A673 (cell line): ENCODE measurements around the gene KRTAP5-3. TPM values are rescaled to one million over a fixed set of nuclear protein-coding genes. Genes with fewer than 3 reads are reported as not detected.

Experiments
- BruUV-seq: library from RNA; stranded (reverse); fragments of 400-500 nt; replicated peaks from 2 replicates; lab custom pipeline; 2021; lab: Mats Ljungman, UMichigan
- CTCF ChIA-PET: fragments of 300-600 bp; sonication (Branson Sonifier 250); formaldehyde crosslinking; loops from one replicate; lab custom pipeline; 2022; ENCODE audit warnings: antibody characterized with exemption; lab: Charles Lee
- POLR2A ChIA-PET: fragments of 300-600 bp; sonication (Branson Sonifier 250); formaldehyde crosslinking; loops from one replicate; lab custom pipeline; 2022; ENCODE audit warnings: antibody characterized with exemption; ENCODE audit not compliant: low non-redundant PET; lab: Charles Lee
- DNase-seq: peaks from one replicate; pipeline ENCODE4 v3.0.0-alpha.2; 2015; ENCODE audit warnings: low spot score
- H3K27ac ChIP-seq: fragments of 200-600 bp; sonication (generic); 2 replicates; pipeline ENCODE4 v1.5.1; 2016; ENCODE audit warnings: mixed run types, low read depth, mild to moderate bottlenecking, mixed read lengths, antibody characterized with exemption, low read length; ENCODE audit not compliant: poor library complexity, severe bottlenecking
- H3K27me3 ChIP-seq: fragments of 200-600 bp; sonication (generic); replicated peaks from 2 replicates; pipeline ENCODE4 v1.6.1; 2017; ENCODE audit warnings: mixed run types, low read depth, mild to moderate bottlenecking, mixed read lengths, antibody characterized with exemption, low read length; ENCODE audit not compliant: insufficient read depth, poor library complexity
- H3K36me3 ChIP-seq: fragments of 200-600 bp; sonication (generic); 2 replicates; pipeline ENCODE4 v1.6.1; 2016; ENCODE audit warnings: mixed run types, mild to moderate bottlenecking, mixed read lengths, antibody characterized with exemption, low read length; ENCODE audit not compliant: insufficient read depth, poor library complexity, severe bottlenecking
- H3K4me1 ChIP-seq: fragments of 200-600 bp; sonication (generic); 2 replicates; pipeline ENCODE4 v1.6.1; 2017; ENCODE audit warnings: mixed run types, mild to moderate bottlenecking, mixed read lengths, antibody characterized with exemption, low read length; ENCODE audit not compliant: insufficient read depth, poor library complexity, severe bottlenecking
- H3K4me3 ChIP-seq: fragments of 200-600 bp; sonication (generic); 2 replicates; pipeline ENCODE4 v1.5.1; 2016; ENCODE audit warnings: low read depth, mixed run types, mild to moderate bottlenecking, mixed read lengths, low read length; ENCODE audit not compliant: poor library complexity, severe bottlenecking
- H3K9me3 ChIP-seq: fragments of 200-600 bp; sonication (generic); 2 replicates; pipeline ENCODE4 v1.6.1; 2016; ENCODE audit warnings: mixed run types, low read depth, mild to moderate bottlenecking, mixed read lengths, antibody characterized with exemption, low read length; ENCODE audit not compliant: poor library complexity, severe bottlenecking
- EZH2 ChIP-seq: fragments of 200-600 bp; sonication (generic); IDR thresholded peaks from 2 replicates; pipeline ENCODE4 v1.6.1; 2017; ENCODE audit warnings: borderline replicate concordance, low read depth, mild to moderate bottlenecking, mixed read lengths, antibody characterized with exemption, low read length; ENCODE audit not compliant: poor library complexity, severe bottlenecking
- intact Hi-C: fragments of 100-400 bp; cut with micrococcal nuclease; formaldehyde crosslinking; loops from one replicate; pipeline ENCODE4 v1.10.0; 2022; ENCODE audit not compliant: unreplicated experiment
- total RNA-seq: library from RNA; stranded (reverse); gene quantifications from 2 replicates; pipeline ENCODE4 v1.2.3, GENCODE V29; 2021
- TF ChIP-seq, protein P1 (sequence below): fragments of 300-800, 200-600 bp; sonication (generic); conservative IDR thresholded peaks from 2 replicates; pipeline ENCODE4 v1.5.1; 2017; ENCODE audit warnings: low read depth, mild to moderate bottlenecking, antibody characterized with exemption, low read length, moderate library complexity, mixed read lengths

KRTAP5-3 gene
- total RNA-seq, 1 experiment from 2014 or later, result not detected

DNA sequence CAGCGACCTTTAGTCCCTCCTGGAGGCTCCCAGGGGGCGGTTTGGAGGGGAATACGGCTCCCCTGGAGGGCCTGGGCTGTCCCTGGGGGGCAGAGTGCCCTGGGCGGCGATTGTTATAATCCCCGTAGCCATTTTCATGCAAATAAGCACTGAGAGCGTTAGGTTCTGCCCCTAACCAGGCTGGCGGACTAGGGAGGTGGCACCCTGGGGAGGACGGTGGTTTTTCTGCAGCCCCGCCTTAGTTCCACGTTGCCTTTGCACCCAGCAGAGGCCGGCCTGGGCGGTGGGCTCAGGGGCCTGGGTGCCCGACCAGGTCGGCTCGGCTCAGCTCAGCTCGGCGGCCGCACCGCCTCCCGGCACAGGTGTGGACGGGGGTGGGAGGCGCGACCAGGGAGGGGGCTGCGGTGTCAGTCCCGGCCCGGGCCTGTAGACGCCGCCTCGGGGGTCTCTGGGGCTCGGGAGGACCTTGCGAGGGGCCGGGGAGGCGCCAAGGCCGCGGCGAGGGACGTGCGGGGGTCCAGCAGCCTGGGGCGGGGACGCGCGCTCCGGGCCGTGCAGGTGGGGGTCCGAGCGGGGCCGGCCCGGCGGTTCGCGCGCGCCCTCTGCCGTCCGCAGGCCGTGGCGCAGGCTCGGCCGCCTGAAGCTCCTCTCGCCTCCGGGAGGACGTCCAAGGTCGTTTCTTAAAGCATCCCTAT, 33.9 kb downstream of the KRTAP5-3 start:
- H3K4me3 ChIP-seq, result no peak overlapping the region
- no peaks in the 10 kb centered on the region for H3K36me3 ChIP-seq
- no TSS peak for BruUV-seq
- TF ChIP-seq, protein P1, sequence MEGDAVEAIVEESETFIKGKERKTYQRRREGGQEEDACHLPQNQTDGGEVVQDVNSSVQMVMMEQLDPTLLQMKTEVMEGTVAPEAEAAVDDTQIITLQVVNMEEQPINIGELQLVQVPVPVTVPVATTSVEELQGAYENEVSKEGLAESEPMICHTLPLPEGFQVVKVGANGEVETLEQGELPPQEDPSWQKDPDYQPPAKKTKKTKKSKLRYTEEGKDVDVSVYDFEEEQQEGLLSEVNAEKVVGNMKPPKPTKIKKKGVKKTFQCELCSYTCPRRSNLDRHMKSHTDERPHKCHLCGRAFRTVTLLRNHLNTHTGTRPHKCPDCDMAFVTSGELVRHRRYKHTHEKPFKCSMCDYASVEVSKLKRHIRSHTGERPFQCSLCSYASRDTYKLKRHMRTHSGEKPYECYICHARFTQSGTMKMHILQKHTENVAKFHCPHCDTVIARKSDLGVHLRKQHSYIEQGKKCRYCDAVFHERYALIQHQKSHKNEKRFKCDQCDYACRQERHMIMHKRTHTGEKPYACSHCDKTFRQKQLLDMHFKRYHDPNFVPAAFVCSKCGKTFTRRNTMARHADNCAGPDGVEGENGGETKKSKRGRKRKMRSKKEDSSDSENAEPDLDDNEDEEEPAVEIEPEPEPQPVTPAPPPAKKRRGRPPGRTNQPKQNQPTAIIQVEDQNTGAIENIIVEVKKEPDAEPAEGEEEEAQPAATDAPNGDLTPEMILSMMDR, result peak; percentile 56
- no peak for TF ChIP-seq EZH2
- H3K27ac ChIP-seq, result no peak overlapping the region
- intact Hi-C loops, result loop anchor here (2.0 kb wide), 1 partner anchor 28 kb away; no protein-coding TSS in a partner anchor
- peaks cover 6% of the 10 kb centered on the region for H3K4me1 ChIP-seq
- no peaks in the 10 kb centered on the region for H3K9me3 ChIP-seq
- POLR2A ChIA-PET, result no interaction called here
- CTCF ChIA-PET, result interaction anchor here (0.6 to 1.5 kb wide), 8 partner anchors 10 to 303 kb away, joined by 3 to 14 read pairs (median 4); partner anchors contain the start of gene KRTAP5-1
- peak; percentile 30 for DNase-seq
- peaks cover 25% of the 10 kb centered on the region for H3K27me3 ChIP-seq

DNA sequence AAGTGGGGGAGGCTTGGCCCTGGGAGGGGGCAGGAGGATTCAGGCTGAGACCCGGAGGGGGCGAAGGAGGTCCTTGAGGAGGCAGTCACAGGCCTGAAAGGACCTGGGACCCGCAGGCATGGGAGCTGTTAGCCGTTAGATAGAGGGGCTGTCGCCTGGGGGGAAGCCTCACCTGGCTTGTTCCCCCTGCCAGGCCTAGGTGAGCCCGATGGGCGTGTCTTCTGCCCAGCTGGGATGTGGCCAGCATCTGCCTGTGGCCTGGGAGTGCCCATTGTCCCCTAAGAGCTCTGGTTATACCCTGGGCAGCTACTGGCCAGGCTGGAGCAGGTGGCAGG, 34.4 kb downstream of the KRTAP5-3 start:
- Histone ChIP-seq H3K9me3 (no peaks in the 10 kb centered on the region), H3K36me3 (no peaks in the 10 kb centered on the region), H3K4me1 (peaks cover 6% of the 10 kb centered on the region), H3K27me3 (peaks cover 25% of the 10 kb centered on the region), H3K27ac (no peak overlapping the region), H3K4me3 (no peak overlapping the region)
- POLR2A ChIA-PET, result no interaction called here
- no TSS peak for BruUV-seq
- TF ChIP-seq, protein P1, result no peak
- TF ChIP-seq EZH2, result no peak
- no peak for DNase-seq
- intact Hi-C loops, result loop anchor here (2.0 kb wide), 1 partner anchor 27 kb away; no protein-coding TSS in a partner anchor
- CTCF ChIA-PET, result interaction anchor here (1.0 to 1.2 kb wide), 2 partner anchors 27 to 303 kb away, joined by 3 to 17 read pairs; no protein-coding TSS in a partner anchor

DNA sequence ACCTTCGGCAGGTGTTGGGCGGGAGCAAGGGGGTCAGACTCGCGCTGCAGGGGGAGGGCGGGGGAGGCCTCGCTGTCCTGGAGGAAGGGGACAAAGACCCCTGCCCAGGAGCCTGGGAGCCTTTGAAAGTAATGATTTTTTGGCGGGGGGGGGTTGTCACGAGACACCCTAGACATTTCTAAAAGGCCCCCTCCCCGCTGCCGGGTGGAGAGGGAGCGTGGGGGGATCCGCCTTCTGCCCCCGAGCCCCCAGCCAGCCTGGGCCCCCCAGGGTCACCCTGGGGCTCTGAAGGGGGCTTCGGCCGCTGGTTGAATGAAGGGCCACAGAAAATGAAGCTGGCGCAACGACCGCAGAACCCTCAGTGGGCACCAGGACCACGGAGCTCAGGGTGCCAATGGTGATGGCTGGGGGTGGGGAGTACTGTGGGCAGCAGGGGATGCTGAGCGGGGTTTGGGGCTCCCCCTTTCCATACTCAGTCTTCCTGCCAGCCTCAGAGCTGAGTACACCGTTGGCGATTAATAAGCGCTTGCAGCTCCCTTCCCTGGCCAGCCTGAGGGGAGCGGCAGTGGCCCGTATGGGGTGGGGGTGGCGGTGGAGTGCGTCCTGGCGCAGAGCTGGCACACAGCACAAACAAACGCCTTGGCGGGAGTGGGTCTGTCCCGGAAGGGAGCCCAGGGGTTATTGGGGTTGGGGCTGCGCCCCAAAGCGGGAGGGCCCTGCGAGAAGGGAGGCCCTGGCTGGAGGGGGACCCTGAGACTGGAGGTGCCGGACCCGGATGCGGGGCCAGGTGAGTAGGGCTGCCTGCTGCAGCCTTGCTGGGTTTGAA, 35.0 kb downstream of the KRTAP5-3 start:
- ChIA-PET POLR2A (no interaction called here), CTCF (interaction anchor here (1.2 kb wide), 1 partner anchor 27 kb away, joined by 17 read pairs; no protein-coding TSS in a partner anchor)
- no peak for DNase-seq
- no peaks in the 10 kb centered on the region for H3K36me3 ChIP-seq
- H3K27me3 ChIP-seq, result peaks cover 25% of the 10 kb centered on the region
- H3K4me1 ChIP-seq, result peaks cover 6% of the 10 kb centered on the region
- no peaks in the 10 kb centered on the region for H3K9me3 ChIP-seq
- H3K27ac ChIP-seq, result no peak overlapping the region
- TF ChIP-seq, protein P1, result no peak
- no peak for TF ChIP-seq EZH2
- H3K4me3 ChIP-seq, result no peak overlapping the region
- no TSS peak for BruUV-seq
- intact Hi-C loops, result no loop called here
